Renal cortical epithelial cell (primary cell): ENCODE data around the gene HELT. TPM values are rescaled to one million over a fixed set of nuclear protein-coding genes. Genes with fewer than 3 reads are reported as not detected.
A peak's percentile ranks its signal among the peaks of the same experiment; 100 is the strongest.
"Not testable (repeated sequence)": the region's sequence is repeated elsewhere in the genome, so short reads cannot be mapped to it uniquely, and the experiment has no call there.

Experiments used
- DNase-seq: peaks from one replicate; pipeline ENCODE4 v3.0.0-alpha.2; 2011; ENCODE audit warnings: low read depth
- total RNA-seq: library from RNA; depleted of rRNA; stranded (reverse); fragments of >200 nt; gene quantifications from 2 replicates; pipeline ENCODE4 v1.2.3, GENCODE V29; 2014

Gene HELT
- not detected in 2 replicates for total RNA-seq

- no peak for DNase-seq
Measured at GRCh38 chr4:185017964-185018772, at the start of gene HELT. TSS of gene HELT (plus strand) at chr4:185018490. CDS start at chr4:185018929, 439 bp downstream.

- peak; percentile 45 for DNase-seq
Measured at GRCh38 chr4:184968784-184969201, 49.5 kb upstream of the HELT start.

- no peak for DNase-seq
Measured at GRCh38 chr4:184969610-184970009, 48.7 kb upstream of the HELT start.

- DNase-seq, result no peak
Measured at GRCh38 chr4:184972991-184973390, 45.3 kb upstream of the HELT start.

GRCh38 chr4:184976348-184976747, 41.9 kb upstream of the HELT start:
- DNase-seq, result not testable (repeated sequence)

GRCh38 chr4:184977747-184978146, 40.5 kb upstream of the HELT start:
- no peak for DNase-seq

- no peak for DNase-seq
Measured at GRCh38 chr4:184978211-184978610, 40.1 kb upstream of the HELT start.

GRCh38 chr4:184979461-184980124, 38.7 kb upstream of the HELT start:
- no peak for DNase-seq

GRCh38 chr4:184980261-184980660, 38.0 kb upstream of the HELT start:
- peak; percentile 48 for DNase-seq

- peak; percentile 70 for DNase-seq
Measured at GRCh38 chr4:184983672-184984356, 34.5 kb upstream of the HELT start.

- no peak for DNase-seq
Measured at GRCh38 chr4:184987493-184988031, 30.7 kb upstream of the HELT start.

GRCh38 chr4:184988611-184989010, 29.7 kb upstream of the HELT start:
- peak; percentile 58 for DNase-seq

- DNase-seq, result not testable (repeated sequence)
Measured at GRCh38 chr4:184989283-184989682, 29.0 kb upstream of the HELT start.

- not testable (repeated sequence) for DNase-seq
Measured at GRCh38 chr4:184990131-184990530, 28.2 kb upstream of the HELT start.

- no peak for DNase-seq
Measured at GRCh38 chr4:184991860-184992259, 26.4 kb upstream of the HELT start.

- no peak for DNase-seq
Measured at GRCh38 chr4:184992422-184992821, 25.9 kb upstream of the HELT start.

- no peak for DNase-seq
Measured at GRCh38 chr4:184993247-184993646, 25.0 kb upstream of the HELT start.

- no peak for DNase-seq
Measured at GRCh38 chr4:184994010-184994622, 24.2 kb upstream of the HELT start.

GRCh38 chr4:184994623-184995010, 23.7 kb upstream of the HELT start:
- DNase-seq, result no peak

- not testable (repeated sequence) for DNase-seq
Measured at GRCh38 chr4:184997656-184998055, 20.6 kb upstream of the HELT start.

GRCh38 chr4:185002784-185003183, 15.5 kb upstream of the HELT start:
- DNase-seq, result no peak
